Left ventricle myocardium inferior (tissue), 1 donor: ENCODE results near the gene THEMIS. TPM values are rescaled to one million over a fixed set of nuclear protein-coding genes. Genes with fewer than 3 reads are reported as not detected.

Source experiments
- DNase-seq: peaks from one replicate; pipeline ENCODE4 v3.0.0-alpha.2; 2020
- H3K27ac ChIP-seq: fragments of 200-600 bp; replicated peaks from 2 replicates; pipeline ENCODE4 v1.8.0; 2021
- H3K27me3 ChIP-seq: fragments of 200-600 bp; 2 replicates; pipeline ENCODE4 v1.8.0; 2021; ENCODE audit warnings: low read depth
- H3K36me3 ChIP-seq: fragments of 200-600 bp; 2 replicates; pipeline ENCODE4 v1.8.0; 2021
- H3K4me1 ChIP-seq: fragments of 200-600 bp; 2 replicates; pipeline ENCODE4 v1.8.0; 2021
- H3K4me3 ChIP-seq: fragments of 200-600 bp; 2 replicates; pipeline ENCODE4 v1.8.0; 2021; ENCODE audit warnings: mild to moderate bottlenecking, moderate library complexity
- H3K9me3 ChIP-seq: fragments of 200-600 bp; replicated peaks from 2 replicates; pipeline ENCODE4 v1.8.0; 2021
- CTCF ChIP-seq: fragments of 200-600 bp; IDR thresholded peaks from 2 replicates; pipeline ENCODE4 v1.8.0; 2021; ENCODE audit warnings: antibody characterized with exemption, mild to moderate bottlenecking, borderline replicate concordance
- intact Hi-C: fragments of 100-400 bp; cut with micrococcal nuclease; formaldehyde crosslinking; loops from one replicate; pipeline ENCODE4 v1.11.0; 2022
- total RNA-seq: library from RNA; stranded (reverse); fragmentation: NEBNext Ultra II Directional; extraction: Animal tissue kit (Norgen Biotek cat#: 25700); gene quantifications from one replicate; pipeline ENCODE4 v1.2.1, GENCODE V29; 2021
- donor health status: DM: no; HTN: yes; CAD: no; lungs with severe emphysema.

Gene THEMIS
- total RNA-seq, 1 donor from 2014 or later, result 0.22 TPM

DNA sequence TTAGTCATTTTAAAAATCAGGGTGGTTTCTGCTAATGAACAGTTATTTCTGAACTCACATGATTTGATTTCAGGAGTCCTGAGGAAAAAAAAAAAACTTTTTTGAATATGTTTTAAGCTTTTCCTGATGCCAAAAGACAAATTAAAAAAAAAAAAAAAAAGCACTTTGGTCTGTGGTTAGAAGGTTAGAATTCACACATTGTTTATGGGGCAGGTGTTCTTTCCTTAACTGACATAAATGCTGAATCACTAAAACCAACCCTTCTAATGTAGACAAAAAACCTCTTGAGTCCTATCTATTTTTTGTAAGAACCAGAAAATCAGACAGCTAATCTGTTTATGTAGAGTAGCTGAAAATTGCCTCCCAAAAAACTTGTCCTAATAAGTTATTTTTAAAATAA lies 20.4 kb downstream of the THEMIS start:
- H3K4me3 ChIP-seq, result no peak overlapping the region
- no peaks in the 10 kb centered on the region for H3K27me3 ChIP-seq
- no peaks in the 10 kb centered on the region for H3K36me3 ChIP-seq
- no peak overlapping the region for H3K27ac ChIP-seq
- no peaks in the 10 kb centered on the region for H3K4me1 ChIP-seq
- no peaks in the 10 kb centered on the region for H3K9me3 ChIP-seq
- TF ChIP-seq CTCF, result no peak
- DNase-seq, result no peak
- intact Hi-C loops, result no loop called here

GRCh38 chr6:127879685-127880084 lies 21.2 kb downstream of the THEMIS start:
- Histone ChIP-seq H3K36me3 (no peaks in the 10 kb centered on the region), H3K4me3 (no peak overlapping the region), H3K4me1 (no peaks in the 10 kb centered on the region), H3K27ac (no peak overlapping the region), H3K9me3 (no peaks in the 10 kb centered on the region), H3K27me3 (no peaks in the 10 kb centered on the region)
- intact Hi-C loops, result no loop called here
- no peak for DNase-seq
- TF ChIP-seq CTCF, result no peak

DNA sequence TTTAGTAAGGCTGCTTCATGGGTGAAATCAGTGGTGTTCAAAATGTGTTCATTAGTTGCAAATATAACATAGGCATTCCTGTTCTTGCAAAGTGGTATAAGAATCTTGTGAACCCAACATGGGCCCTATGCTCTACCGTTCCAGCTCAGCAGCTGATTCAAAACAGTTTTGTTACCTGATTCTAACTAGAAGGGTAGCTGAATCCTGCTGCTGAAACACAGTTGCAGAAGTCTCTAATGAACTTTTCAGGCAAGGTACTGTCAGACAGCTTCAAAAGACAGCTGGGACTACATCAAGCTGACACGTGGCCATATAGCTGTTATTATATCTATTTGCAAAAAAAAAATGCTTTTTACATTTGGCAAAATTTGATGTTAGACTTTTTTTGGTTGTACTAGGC lies 22.7 kb downstream of the THEMIS start:
- H3K27me3 ChIP-seq, result no peaks in the 10 kb centered on the region
- no peak for TF ChIP-seq CTCF
- no peaks in the 10 kb centered on the region for H3K36me3 ChIP-seq
- no peaks in the 10 kb centered on the region for H3K4me1 ChIP-seq
- no peak for DNase-seq
- H3K27ac ChIP-seq, result no peak overlapping the region
- H3K4me3 ChIP-seq, result no peak overlapping the region
- intact Hi-C loops, result no loop called here
- peaks cover 9% of the 10 kb centered on the region for H3K9me3 ChIP-seq

- TF ChIP-seq CTCF, result no peak
- Histone ChIP-seq H3K27me3 (no peaks in the 10 kb centered on the region), H3K4me1 (no peaks in the 10 kb centered on the region), H3K27ac (no peak overlapping the region), H3K4me3 (no peak overlapping the region), H3K36me3 (no peaks in the 10 kb centered on the region), H3K9me3 (peaks cover 18% of the 10 kb centered on the region)
- intact Hi-C loops, result no loop called here
- no peak for DNase-seq
Measured at GRCh38 chr6:127877231-127877630, 23.6 kb downstream of the THEMIS start.

DNA sequence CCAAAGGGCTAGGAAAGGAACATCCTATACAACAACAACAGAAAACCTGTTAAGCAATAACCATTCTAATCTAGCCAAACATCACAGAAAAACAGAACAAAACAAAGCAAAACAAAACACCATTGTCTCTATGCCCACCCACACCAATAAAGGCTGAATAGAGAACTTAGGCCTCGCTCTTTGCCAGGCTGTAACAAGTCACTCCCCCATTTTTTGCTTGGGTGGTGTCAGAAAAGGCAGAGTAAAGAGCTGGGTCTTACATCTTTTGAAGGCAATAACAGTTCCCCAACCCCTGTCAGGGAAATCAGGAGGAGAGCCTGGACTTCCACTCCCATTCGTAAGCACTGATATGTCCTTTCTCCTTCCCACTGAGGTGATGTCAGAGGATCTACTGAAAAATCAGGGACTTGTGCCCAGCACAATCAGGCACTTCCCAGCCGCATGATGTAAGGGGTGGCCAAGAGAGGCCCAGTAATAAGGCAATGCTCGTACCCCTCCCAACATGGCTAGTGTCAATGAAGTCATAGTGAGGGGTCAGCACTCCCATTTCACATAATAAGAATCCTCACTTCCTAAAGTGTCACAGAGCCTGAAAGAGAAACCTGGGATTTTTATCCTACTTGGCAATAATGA lies 31.0 kb downstream of the THEMIS start:
- Histone ChIP-seq H3K4me3 (no peak overlapping the region), H3K36me3 (no peaks in the 10 kb centered on the region), H3K27me3 (no peaks in the 10 kb centered on the region), H3K27ac (no peak overlapping the region), H3K4me1 (no peaks in the 10 kb centered on the region), H3K9me3 (peaks cover 22% of the 10 kb centered on the region)
- DNase-seq, result no peak
- intact Hi-C loops, result no loop called here
- TF ChIP-seq CTCF, result no peak
